ENCODE data around the gene NPTN. TPM values are rescaled to one million over a fixed set of nuclear protein-coding genes. Genes with fewer than 3 reads are reported as not detected.

The NPTN gene
- total RNA-seq, 4 donors from 2014 or later, result 81.6 to 125 (median 92.4) TPM

DNA sequence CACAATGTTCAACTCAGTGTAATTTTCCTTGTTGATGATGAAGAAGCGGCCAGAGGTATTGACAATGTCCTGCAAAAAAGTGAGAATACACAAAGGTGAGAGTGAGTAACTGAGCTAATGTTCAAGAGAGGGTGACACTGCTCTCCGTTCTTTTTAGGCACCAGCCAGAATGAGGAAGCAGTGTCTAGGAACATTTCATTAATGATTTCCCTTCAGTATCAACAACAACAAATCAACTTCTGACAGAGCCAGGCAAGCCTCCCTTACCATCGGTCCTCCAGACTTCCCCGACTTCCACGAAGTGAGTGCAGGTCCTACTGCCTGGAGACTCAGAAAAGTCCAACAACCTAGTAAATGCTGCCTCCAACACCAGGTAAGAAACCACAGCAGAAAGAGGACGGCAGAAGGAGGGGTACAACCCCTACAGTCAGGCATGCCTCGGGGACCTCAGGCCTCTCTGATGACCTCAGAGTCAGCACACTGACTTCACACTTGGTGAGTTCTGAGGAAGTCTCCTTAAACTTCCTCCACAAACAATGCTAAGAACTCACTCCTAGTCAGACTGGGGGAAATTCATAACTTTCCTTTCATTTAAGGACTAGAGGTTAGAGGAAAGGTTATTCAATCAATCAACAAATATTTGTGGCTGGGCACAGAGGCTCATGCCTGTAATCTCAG lies 62.7 kb downstream of the NPTN start:
- 69 to 88% methylated on average over 6 to 7 of the region's 7 CpGs for WGBS, 2 donors
- no peaks in the 10 kb centered on the region for H3K9me3 ChIP-seq
- no peak overlapping the region for H3K27ac ChIP-seq
- TF ChIP-seq, protein P1, sequence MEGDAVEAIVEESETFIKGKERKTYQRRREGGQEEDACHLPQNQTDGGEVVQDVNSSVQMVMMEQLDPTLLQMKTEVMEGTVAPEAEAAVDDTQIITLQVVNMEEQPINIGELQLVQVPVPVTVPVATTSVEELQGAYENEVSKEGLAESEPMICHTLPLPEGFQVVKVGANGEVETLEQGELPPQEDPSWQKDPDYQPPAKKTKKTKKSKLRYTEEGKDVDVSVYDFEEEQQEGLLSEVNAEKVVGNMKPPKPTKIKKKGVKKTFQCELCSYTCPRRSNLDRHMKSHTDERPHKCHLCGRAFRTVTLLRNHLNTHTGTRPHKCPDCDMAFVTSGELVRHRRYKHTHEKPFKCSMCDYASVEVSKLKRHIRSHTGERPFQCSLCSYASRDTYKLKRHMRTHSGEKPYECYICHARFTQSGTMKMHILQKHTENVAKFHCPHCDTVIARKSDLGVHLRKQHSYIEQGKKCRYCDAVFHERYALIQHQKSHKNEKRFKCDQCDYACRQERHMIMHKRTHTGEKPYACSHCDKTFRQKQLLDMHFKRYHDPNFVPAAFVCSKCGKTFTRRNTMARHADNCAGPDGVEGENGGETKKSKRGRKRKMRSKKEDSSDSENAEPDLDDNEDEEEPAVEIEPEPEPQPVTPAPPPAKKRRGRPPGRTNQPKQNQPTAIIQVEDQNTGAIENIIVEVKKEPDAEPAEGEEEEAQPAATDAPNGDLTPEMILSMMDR (IDR thresholded peaks at IDR 0.05), result no peak
- TF ChIP-seq POLR2A (IDR thresholded peaks at IDR 0.05), result no peak
- H3K36me3 ChIP-seq, result peaks cover 16 to 92% (median 26%) of the 10 kb centered on the region in 3 donors
- no peak overlapping the region for H3K4me3 ChIP-seq
- DNase-seq, result no peak
- intact Hi-C loops (cut with DNase I), result no loop called here
- peaks cover 0 to 45% (median 8%) of the 10 kb centered on the region in 3 donors for H3K4me1 ChIP-seq
- H3K27me3 ChIP-seq, result no peaks in the 10 kb centered on the region

GRCh38 chr15:73569361-73569760 lies 63.8 kb downstream of the NPTN start:
- H3K9me3 ChIP-seq, result no peaks in the 10 kb centered on the region
- WGBS, 2 donors, result 90% methylated on average over 3 of the region's 3 CpGs; no CpG with 5 or more reads in 1 of the 2 donors
- peaks cover 16 to 96% (median 26%) of the 10 kb centered on the region in 3 donors for H3K36me3 ChIP-seq
- no peak for DNase-seq
- H3K4me3 ChIP-seq, result no peak overlapping the region
- intact Hi-C loops (cut with DNase I), result no loop called here
- peaks cover 0 to 43% (median 8%) of the 10 kb centered on the region in 3 donors for H3K4me1 ChIP-seq
- H3K27me3 ChIP-seq, result no peaks in the 10 kb centered on the region
- TF ChIP-seq, protein P1 (IDR thresholded peaks at IDR 0.05), result no peak
- TF ChIP-seq POLR2A (IDR thresholded peaks at IDR 0.05), result no peak
- H3K27ac ChIP-seq, result no peak overlapping the region

DNA sequence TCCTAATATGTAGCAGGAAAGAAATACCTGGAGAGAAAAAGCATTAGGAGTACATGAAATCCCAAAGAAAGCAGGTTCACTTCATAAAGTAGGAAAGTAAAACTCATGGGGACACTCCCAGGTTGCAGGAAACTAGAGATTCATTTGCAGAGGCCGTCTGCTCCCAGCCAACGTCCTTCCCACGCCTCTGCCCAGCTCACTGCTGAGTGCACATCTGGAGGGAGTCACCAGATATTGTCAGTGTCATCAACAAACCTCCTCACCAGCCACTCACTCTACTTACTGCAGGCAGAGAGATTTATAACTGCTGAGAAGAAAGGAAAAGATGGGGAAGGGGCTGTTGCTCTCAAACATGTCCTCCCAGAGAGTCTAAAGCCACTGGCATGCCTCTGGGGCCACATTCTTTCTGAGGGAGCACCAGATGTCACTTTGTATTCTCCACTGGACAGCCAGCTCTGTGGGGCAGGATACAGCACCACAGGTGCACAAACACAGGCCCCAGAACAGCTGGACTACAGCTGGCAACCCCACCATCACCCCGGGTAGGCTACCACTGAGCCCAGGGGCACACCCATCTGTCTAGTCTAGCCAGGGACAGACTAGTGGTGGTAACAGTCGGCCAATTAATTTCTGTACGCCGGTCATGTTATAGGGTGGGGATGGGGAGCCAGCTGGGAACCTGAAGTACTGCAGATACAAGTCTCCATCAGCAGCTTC lies 64.5 kb downstream of the NPTN start:
- no peak for TF ChIP-seq POLR2A (IDR thresholded peaks at IDR 0.05)
- TF ChIP-seq, protein P1 (IDR thresholded peaks at IDR 0.05), result no peak
- no peak for DNase-seq
- WGBS, 2 donors, result 77 to 79% methylated on average over 7 of the region's 7 CpGs
- intact Hi-C loops (cut with DNase I), result no loop called here
- Histone ChIP-seq H3K27me3 (no peaks in the 10 kb centered on the region), H3K4me3 (no peak overlapping the region), H3K36me3 (peaks cover 16 to 100% (median 26%) of the 10 kb centered on the region in 3 donors), H3K27ac (no peak overlapping the region), H3K4me1 (peaks cover 0 to 43% (median 4%) of the 10 kb centered on the region in 3 donors), H3K9me3 (no peaks in the 10 kb centered on the region)

- Histone ChIP-seq H3K4me1 (peaks cover 0 to 27% (median 0%) of the 10 kb centered on the region in 3 donors), H3K4me3 (no peak overlapping the region), H3K9me3 (no peaks in the 10 kb centered on the region), H3K36me3 (peaks cover 5 to 100% (median 26%) of the 10 kb centered on the region in 3 donors), H3K27me3 (no peaks in the 10 kb centered on the region), H3K27ac (no peak overlapping the region)
- WGBS, 2 donors, result 69 to 92% methylated on average over 1 of the region's 1 CpG
- DNase-seq, result no peak
- TF ChIP-seq POLR2A (IDR thresholded peaks at IDR 0.05), result no peak
- TF ChIP-seq, protein P1 (IDR thresholded peaks at IDR 0.05), result no peak
- intact Hi-C loops (cut with DNase I), result no loop called here
Measured at GRCh38 chr15:73567020-73567419, 66.2 kb downstream of the NPTN start.

DNA sequence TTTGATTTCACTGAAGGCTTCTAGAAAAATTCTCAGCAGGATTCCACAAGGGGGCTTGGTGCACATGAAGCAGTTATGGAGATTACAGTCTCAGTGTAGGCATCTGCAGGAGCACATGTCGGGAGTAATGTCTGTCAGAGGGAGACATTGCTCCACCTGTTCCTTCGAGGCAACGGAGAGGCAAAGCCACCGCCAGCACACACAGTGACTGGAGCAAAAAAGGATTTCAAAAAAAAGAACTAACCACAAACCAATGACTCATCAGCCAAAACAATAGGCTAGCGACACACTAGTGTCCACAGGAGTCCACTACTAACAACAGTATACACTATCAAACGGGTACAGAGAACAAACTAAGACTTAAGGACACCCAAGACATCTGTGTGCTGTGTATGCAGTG lies 68.9 kb downstream of the NPTN start:
- TF ChIP-seq POLR2A (IDR thresholded peaks at IDR 0.05), result no peak
- TF ChIP-seq, protein P1 (IDR thresholded peaks at IDR 0.05), result peak in 1 of 6 experiments; percentile 5
- H3K36me3 ChIP-seq, result peaks cover 0 to 100% (median 26%) of the 10 kb centered on the region in 3 donors
- intact Hi-C loops (cut with DNase I), result loop anchor here (5.0 kb wide), 1 partner anchor 73 kb away; no protein-coding TSS in a partner anchor

More for the DNA sequence above, 68.9 kb downstream of the NPTN start:
- H3K4me1 ChIP-seq, result peaks cover 0 to 15% (median 0%) of the 10 kb centered on the region in 3 donors
- H3K27ac ChIP-seq, result peak overlapping the region in 1 of 4 donors; percentile 13
- no peaks in the 10 kb centered on the region for H3K9me3 ChIP-seq
- H3K4me3 ChIP-seq, result no peak overlapping the region
- DNase-seq, result no peak
- 5 to 21% methylated on average over 6 of the region's 6 CpGs for WGBS, 2 donors
- H3K27me3 ChIP-seq, result no peaks in the 10 kb centered on the region
